ENCODE results near the gene TRIM61. TPM values are rescaled to one million over a fixed set of nuclear protein-coding genes. Genes with fewer than 3 reads are reported as not detected.

The TRIM61 gene
- polyA plus RNA-seq, 1 donor from 2014 or later = not detected

- Histone ChIP-seq H2AFZ (ENCODE audit: low read depth, low read length) (no peak overlapping the region), H3K4me3 (ENCODE audit: low read length) (no peak overlapping the region), H3K36me3 (ENCODE audit: insufficient read depth, low read length) (no peaks in the 10 kb centered on the region), H3K4me2 (ENCODE audit: low read length) (no peak overlapping the region), H3K9me2 (ENCODE audit: insufficient read depth, low read length) (no peaks in the 10 kb centered on the region), H3K79me2 (replicated peaks; ENCODE audit: insufficient read depth, low read length) (no peaks in the 10 kb centered on the region), H3K9ac (ENCODE audit: low read length) (no peak overlapping the region), H3K9me3 (ENCODE audit: low read length) (no peaks in the 10 kb centered on the region), H3F3A (ENCODE audit: insufficient read depth, low read length, poor library complexity, severe bottlenecking) (no peaks in the 10 kb centered on the region), H3K27me3 (ENCODE audit: insufficient read depth, low read depth, low read length) (no peaks in the 10 kb centered on the region), H3K27ac (ENCODE audit: low read length) (no peak overlapping the region), H4K20me1 (ENCODE audit: insufficient read depth) (no peaks in the 10 kb centered on the region)
- TF ChIP-seq EP300 (conservative IDR thresholded peaks at IDR 0.05; ENCODE audit: poor library complexity, severe bottlenecking) = no peak
- TF ChIP-seq REST (IDR thresholded peaks at IDR 0.05; ENCODE audit: borderline replicate concordance) = no peak
- no peak for TF ChIP-seq TAF1 (IDR thresholded peaks at IDR 0.05; ENCODE audit: low read depth)
- no peak for TF ChIP-seq MXI1 (conservative IDR thresholded peaks at IDR 0.05; ENCODE audit: poor library complexity, severe bottlenecking)
- no peak for TF ChIP-seq POLR2AphosphoS5 (IDR thresholded peaks at IDR 0.05)
- TF ChIP-seq CTCF (IDR thresholded peaks at IDR 0.05; ENCODE audit: poor library complexity, severe bottlenecking) = no peak
- TF ChIP-seq RAD21 (conservative IDR thresholded peaks at IDR 0.05) = no peak
- no peak for TF ChIP-seq EZH2 (IDR thresholded peaks at IDR 0.05; ENCODE audit: borderline replicate concordance, insufficient read depth, low read length, poor library complexity, severe bottlenecking)
- TF ChIP-seq SMC3 (conservative IDR thresholded peaks at IDR 0.05; ENCODE audit: poor library complexity) = no peak
These were observed 44.2 kb downstream of the TRIM61 start for GRCh38 chr4:164933244-164933643.

- H3K9ac ChIP-seq (ENCODE audit: low read length) = no peak overlapping the region
- no peaks in the 10 kb centered on the region for H3F3A ChIP-seq (ENCODE audit: insufficient read depth, low read length, poor library complexity, severe bottlenecking)
- no peaks in the 10 kb centered on the region for H3K27me3 ChIP-seq (ENCODE audit: insufficient read depth, low read depth, low read length)
- H3K36me3 ChIP-seq (ENCODE audit: insufficient read depth, low read length) = no peaks in the 10 kb centered on the region
- no peaks in the 10 kb centered on the region for H3K79me2 ChIP-seq (replicated peaks; ENCODE audit: insufficient read depth, low read length)
- no peaks in the 10 kb centered on the region for H3K9me2 ChIP-seq (ENCODE audit: insufficient read depth, low read length)
- no peak overlapping the region for H3K4me3 ChIP-seq (ENCODE audit: low read length)
- no peaks in the 10 kb centered on the region for H3K9me3 ChIP-seq (ENCODE audit: low read length)
- TF ChIP-seq SMC3 (conservative IDR thresholded peaks at IDR 0.05; ENCODE audit: poor library complexity) (no peak), RAD21 (conservative IDR thresholded peaks at IDR 0.05) (no peak), TAF1 (IDR thresholded peaks at IDR 0.05; ENCODE audit: low read depth) (no peak), POLR2AphosphoS5 (IDR thresholded peaks at IDR 0.05) (no peak), EZH2 (IDR thresholded peaks at IDR 0.05; ENCODE audit: borderline replicate concordance, insufficient read depth, low read length, poor library complexity, severe bottlenecking) (no peak), CTCF (IDR thresholded peaks at IDR 0.05; ENCODE audit: poor library complexity, severe bottlenecking) (no peak)
- no peak overlapping the region for H3K4me2 ChIP-seq (ENCODE audit: low read length)
- no peak overlapping the region for H3K27ac ChIP-seq (ENCODE audit: low read length)
- no peaks in the 10 kb centered on the region for H4K20me1 ChIP-seq (ENCODE audit: insufficient read depth)
- H2AFZ ChIP-seq (ENCODE audit: low read depth, low read length) = no peak overlapping the region
These were observed 45.7 kb downstream of the TRIM61 start for GRCh38 chr4:164931551-164932324.
